Measurements from ENCODE around the gene MFN2. TPM values are rescaled to one million over a fixed set of nuclear protein-coding genes. Genes with fewer than 3 reads are reported as not detected.

MFN2 gene
- total and polyA plus RNA-seq, 2 of the 8 experiments (the other 6 are each of a cell fraction or from before 2014, with no cell fraction given): 34.0 to 62.5 TPM

DNA sequence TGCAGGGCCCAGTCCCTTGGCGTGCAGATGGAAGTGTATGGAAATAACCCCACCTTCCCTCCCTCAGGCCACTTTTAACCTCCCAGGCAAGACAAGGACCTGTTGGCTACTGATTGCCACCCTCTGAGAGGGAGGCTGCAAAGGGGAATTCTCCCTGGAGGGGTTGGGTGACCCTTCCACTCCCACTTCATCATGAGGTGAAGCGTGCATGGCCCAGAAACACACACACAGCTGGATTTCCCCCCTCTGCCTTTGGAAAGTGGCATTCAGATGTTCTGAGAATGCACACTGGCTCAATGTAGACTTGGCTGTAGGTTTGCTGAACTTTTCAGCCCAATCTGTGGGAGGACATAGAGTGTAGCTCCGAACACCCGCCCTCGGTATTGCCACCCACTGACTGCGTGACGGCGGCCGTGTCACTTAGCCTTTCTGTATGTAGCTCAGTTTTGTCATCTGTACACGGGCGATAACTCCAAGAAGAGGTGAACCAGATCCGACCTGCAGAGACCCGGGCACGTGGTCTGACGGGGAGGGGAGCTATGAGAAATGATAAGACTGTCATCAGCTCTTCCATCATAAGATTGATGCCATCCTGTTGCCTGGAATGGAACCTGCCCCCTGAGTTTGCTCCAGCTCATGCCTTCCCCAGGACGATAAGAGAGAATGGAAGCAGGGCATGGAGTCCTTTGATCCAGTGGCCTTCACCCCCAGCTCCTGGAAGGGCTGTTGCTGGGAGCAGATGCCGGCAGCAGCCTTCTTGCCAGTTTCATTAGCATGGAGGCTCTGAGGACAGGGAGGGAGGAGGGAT lies 58.3 kb downstream of the MFN2 start (continued):
- TF ChIP-seq BACH1 (IDR thresholded peaks at IDR 0.05; ENCODE audit: low read length): no peak
- TF ChIP-seq YY1 (IDR thresholded peaks at IDR 0.05; ENCODE audit: low read depth, low read length): no peak
- no peak for TF ChIP-seq RFX5 (IDR thresholded peaks at IDR 0.05; ENCODE audit: borderline replicate concordance, low read depth, low read length)
- TF ChIP-seq SIN3A (conservative IDR thresholded peaks at IDR 0.05 in 1 of 2, IDR thresholded peaks at IDR 0.05 in 1 of 2; ENCODE audit: low read depth in 1 of 2, low read length in 2 of 2): no peak
- TF ChIP-seq SIX5 (IDR thresholded peaks at IDR 0.05; ENCODE audit: low read depth, low read length): no peak

Data from H1 (cell line).